Gastrocnemius medialis (tissue), 4 donors: ENCODE results near the gene TMEM238.

Source experiments
- POLR2A ChIP-seq, 2 donors: fragments of 450-650 bp; IDR thresholded peaks; one replicate each; pipeline ENCODE4 v1.6.1; 2017; ENCODE audit warnings: antibody characterized with exemption in 2 of 2, mild to moderate bottlenecking in 2 of 2, moderate library complexity in 2 of 2
- TF ChIP-seq, protein P1 (sequence below), 5 experiments: fragments of 450-650 bp in 3 of 5; fragments of 200-600 bp in 2 of 5; sonication (generic) in 2 of 5; IDR thresholded peaks in 4 of 5; conservative IDR thresholded peaks in 1 of 5; 1 replicate in 4 of 5; 2 replicates in 1 of 5; pipeline ENCODE4 v1.5.1; 2016 to 2019; ENCODE audit warnings: antibody characterized with exemption in 5 of 5, mild to moderate bottlenecking in 3 of 5, moderate library complexity in 3 of 5

GRCh38 chr19:55345101-55345817, 38.8 kb downstream of the TMEM238 start:
- no peak for TF ChIP-seq POLR2A (IDR thresholded peaks at IDR 0.05)
- TF ChIP-seq, protein P1, sequence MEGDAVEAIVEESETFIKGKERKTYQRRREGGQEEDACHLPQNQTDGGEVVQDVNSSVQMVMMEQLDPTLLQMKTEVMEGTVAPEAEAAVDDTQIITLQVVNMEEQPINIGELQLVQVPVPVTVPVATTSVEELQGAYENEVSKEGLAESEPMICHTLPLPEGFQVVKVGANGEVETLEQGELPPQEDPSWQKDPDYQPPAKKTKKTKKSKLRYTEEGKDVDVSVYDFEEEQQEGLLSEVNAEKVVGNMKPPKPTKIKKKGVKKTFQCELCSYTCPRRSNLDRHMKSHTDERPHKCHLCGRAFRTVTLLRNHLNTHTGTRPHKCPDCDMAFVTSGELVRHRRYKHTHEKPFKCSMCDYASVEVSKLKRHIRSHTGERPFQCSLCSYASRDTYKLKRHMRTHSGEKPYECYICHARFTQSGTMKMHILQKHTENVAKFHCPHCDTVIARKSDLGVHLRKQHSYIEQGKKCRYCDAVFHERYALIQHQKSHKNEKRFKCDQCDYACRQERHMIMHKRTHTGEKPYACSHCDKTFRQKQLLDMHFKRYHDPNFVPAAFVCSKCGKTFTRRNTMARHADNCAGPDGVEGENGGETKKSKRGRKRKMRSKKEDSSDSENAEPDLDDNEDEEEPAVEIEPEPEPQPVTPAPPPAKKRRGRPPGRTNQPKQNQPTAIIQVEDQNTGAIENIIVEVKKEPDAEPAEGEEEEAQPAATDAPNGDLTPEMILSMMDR (IDR thresholded peaks at IDR 0.05 in 4 of 5, conservative IDR thresholded peaks at IDR 0.05 in 1 of 5) = no peak
